ENCODE results near the gene HSP90AA1. TPM values are rescaled to one million over a fixed set of nuclear protein-coding genes. Genes with fewer than 3 reads are reported as not detected.
"Not testable (repeated sequence)": the region's sequence is repeated elsewhere in the genome, so short reads cannot be mapped to it uniquely, and the experiment has no call there.

The HSP90AA1 gene
- 100 to 1,000 TPM; 240 to 651 (median 430) TPM for total RNA-seq

DNA sequence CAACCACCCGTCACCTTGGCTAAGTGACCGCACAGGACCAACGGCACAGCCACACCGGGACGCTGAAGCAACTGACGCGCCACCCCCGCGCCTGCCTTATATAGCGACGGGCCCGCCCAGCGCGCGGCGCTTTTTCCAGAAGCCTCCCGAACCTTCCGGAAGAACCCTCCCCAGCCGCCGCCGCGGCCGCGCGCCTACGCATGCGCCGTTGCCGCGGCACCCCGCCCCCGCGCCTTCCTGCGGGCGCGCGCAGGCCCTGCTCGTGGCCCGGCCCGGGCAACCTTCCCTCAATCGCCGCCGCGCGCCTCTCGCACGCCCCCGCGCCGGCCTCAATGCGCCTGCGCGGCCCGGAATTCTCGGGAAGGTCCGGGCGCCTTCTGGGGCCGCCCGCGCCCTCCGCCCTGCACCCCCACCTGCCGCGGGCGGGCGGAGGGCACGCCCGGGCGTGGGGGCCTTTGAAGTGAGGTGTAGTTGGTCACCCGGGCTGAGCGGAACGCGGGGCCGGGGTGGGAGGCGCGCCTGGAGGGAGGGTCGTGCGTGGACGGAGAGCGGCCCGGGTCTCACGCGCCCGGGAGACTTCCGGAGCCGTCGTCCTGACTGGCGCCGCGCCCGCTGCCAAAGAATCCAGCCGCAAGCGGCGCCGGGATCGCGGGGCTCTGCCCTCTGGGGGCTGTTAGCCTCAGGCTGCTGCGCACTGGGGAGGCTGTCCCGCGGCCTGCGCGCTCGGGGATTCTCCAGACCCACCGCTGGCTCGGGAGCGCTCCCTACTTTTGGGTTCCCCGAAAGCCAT is at the start of gene HSP90AA1:
Gene HSP90AA1, minus strand, starts transcription at position 73 of the 790 bp plus-strand sequence. CDS start 666 bp downstream, outside the sequence.
- H3K9me3 ChIP-seq, result no peaks in the 10 kb centered on the region
- no peaks in the 10 kb centered on the region for H3K27me3 ChIP-seq
- peak within 1 kb of the TSS; percentile 100 for H3K27ac ChIP-seq
- peak; percentile 96 to 97 for DNase-seq (ENCODE audit: low spot score in 2 of 2)
- H3K36me3 ChIP-seq, result peaks cover 28% of the 10 kb centered on the region
- peak within 1 kb of the TSS; percentile 97 for H3K4me3 ChIP-seq
- H3K4me1 ChIP-seq, result peaks cover 51% of the 10 kb centered on the region
- TF ChIP-seq POLR2AphosphoS5 (IDR thresholded peaks at IDR 0.05) (peak; percentile 93 to 98 (median 94)), POLR2A (IDR thresholded peaks at IDR 0.05) (peak; percentile 95 to 99), EP300 (IDR thresholded peaks at IDR 0.05) (no peak)
- TF ChIP-seq, protein P1, sequence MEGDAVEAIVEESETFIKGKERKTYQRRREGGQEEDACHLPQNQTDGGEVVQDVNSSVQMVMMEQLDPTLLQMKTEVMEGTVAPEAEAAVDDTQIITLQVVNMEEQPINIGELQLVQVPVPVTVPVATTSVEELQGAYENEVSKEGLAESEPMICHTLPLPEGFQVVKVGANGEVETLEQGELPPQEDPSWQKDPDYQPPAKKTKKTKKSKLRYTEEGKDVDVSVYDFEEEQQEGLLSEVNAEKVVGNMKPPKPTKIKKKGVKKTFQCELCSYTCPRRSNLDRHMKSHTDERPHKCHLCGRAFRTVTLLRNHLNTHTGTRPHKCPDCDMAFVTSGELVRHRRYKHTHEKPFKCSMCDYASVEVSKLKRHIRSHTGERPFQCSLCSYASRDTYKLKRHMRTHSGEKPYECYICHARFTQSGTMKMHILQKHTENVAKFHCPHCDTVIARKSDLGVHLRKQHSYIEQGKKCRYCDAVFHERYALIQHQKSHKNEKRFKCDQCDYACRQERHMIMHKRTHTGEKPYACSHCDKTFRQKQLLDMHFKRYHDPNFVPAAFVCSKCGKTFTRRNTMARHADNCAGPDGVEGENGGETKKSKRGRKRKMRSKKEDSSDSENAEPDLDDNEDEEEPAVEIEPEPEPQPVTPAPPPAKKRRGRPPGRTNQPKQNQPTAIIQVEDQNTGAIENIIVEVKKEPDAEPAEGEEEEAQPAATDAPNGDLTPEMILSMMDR (IDR thresholded peaks at IDR 0.05), result no peak
- WGBS, result under 1% methylated on average over 39 of the region's 106 CpGs

DNA sequence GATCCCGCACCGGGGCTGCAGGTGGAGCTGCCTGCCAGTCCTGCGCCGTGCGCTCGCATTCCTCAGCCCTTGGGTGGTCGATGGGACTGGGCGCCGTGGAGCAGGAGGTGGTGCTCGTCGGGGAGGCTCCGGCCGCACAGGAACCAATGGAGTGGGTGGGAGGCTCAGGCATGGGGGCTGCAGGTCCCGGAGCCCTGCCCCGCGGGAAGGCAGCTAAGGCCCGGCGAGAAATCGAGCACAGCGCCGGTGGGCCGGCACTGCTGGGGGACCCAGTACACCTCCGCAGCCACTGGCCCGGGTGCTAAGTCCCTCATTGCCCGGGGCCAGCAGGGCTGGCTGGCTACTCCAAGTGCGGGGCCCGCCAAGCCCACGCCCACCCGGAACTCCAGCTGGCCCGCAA is 48.6 kb upstream of the HSP90AA1 start:
- H3K27me3 ChIP-seq; H3K36me3 ChIP-seq; H3K27ac ChIP-seq; H3K4me3 ChIP-seq; H3K9me3 ChIP-seq; DNase-seq (ENCODE audit: low spot score in 2 of 2): not testable (repeated sequence)
- 98% methylated on average over 9 of the region's 30 CpGs for WGBS
- H3K4me1 ChIP-seq, result peaks cover 12% of the 10 kb centered on the region

DNA sequence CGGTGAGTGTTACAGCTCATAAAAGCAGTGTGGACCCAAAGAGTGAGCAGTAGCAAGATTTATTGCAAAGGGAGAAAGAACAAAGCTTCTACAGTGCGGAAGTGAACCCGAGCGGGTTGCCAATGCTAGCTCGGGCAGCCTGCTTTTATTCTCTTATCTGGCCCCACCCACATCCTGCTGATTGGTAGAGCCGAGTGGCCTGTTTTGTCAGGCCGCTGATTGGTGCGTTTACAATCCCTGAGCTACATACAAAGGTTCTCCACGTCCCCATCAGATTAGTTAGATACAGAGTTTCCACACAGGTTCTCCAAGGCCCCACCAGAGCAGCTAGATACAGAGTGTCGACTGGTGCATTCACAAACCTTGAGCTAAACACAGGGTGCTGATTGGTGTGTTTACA is 47.9 kb upstream of the HSP90AA1 start:
- H3K9me3 ChIP-seq; DNase-seq (ENCODE audit: low spot score in 2 of 2); H3K4me3 ChIP-seq; H3K36me3 ChIP-seq; H3K27ac ChIP-seq; H3K27me3 ChIP-seq: not testable (repeated sequence)
- WGBS, result 94% methylated on average over 9 of the region's 10 CpGs
- H3K4me1 ChIP-seq, result peaks cover 10% of the 10 kb centered on the region

DNA sequence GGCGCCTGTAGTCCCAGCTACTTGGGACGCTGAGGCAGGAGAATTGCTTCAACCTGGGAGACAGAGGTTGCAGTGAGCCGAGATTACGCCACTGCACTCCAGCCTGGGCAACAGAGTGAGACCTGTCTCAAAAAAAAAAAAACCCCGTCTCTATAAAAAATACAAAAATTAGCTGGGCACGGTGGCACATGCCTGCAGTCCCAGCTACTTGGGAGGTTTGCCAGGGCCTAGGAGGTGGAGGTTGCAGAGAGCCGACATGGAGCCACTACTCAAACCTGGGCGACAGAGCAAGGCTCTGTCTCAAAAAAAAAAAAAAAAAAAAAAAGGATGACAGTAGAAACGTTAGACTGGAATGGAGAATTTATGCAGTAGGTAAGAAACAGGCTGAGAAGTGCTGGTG is 47.2 kb upstream of the HSP90AA1 start:
- WGBS, result 73% methylated on average over 9 of the region's 9 CpGs
- not testable (repeated sequence) for H3K9me3 ChIP-seq; H3K27ac ChIP-seq; H3K27me3 ChIP-seq; H3K4me3 ChIP-seq; H3K36me3 ChIP-seq; DNase-seq (ENCODE audit: low spot score in 2 of 2); H3K4me1 ChIP-seq

DNA sequence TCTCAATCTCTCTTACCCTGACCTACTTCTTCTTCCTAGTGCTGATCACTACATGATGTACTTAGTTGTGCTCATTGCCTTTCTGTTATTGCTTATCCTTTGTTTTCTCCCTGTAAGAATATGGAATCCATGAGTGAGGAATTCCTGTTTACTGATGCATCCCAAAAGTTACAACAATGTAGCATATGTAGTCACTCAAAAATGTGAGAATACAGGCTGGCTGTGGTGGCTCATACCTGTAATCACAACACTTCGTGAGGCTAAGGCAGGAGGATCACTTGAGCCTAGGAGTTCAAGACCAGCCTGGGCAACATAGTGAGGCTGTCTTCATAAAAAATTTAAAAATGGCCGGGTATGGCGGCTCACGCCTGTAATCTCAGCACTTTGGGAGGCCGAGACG is 44.9 kb upstream of the HSP90AA1 start:
- WGBS, result 80% methylated on average over 6 of the region's 6 CpGs
- H3K36me3 ChIP-seq, result no peaks in the 10 kb centered on the region
- H3K27me3 ChIP-seq, result no peaks in the 10 kb centered on the region
- no peak overlapping the region for H3K27ac ChIP-seq
- TF ChIP-seq EP300 (IDR thresholded peaks at IDR 0.05) (no peak), POLR2AphosphoS5 (IDR thresholded peaks at IDR 0.05) (no peak), POLR2A (IDR thresholded peaks at IDR 0.05) (no peak)
- TF ChIP-seq, protein P1 (IDR thresholded peaks at IDR 0.05), result no peak
- H3K4me3 ChIP-seq, result no peak overlapping the region
- no peak for DNase-seq (ENCODE audit: low spot score in 2 of 2)
- H3K4me1 ChIP-seq, result no peaks in the 10 kb centered on the region
- no peaks in the 10 kb centered on the region for H3K9me3 ChIP-seq

DNA sequence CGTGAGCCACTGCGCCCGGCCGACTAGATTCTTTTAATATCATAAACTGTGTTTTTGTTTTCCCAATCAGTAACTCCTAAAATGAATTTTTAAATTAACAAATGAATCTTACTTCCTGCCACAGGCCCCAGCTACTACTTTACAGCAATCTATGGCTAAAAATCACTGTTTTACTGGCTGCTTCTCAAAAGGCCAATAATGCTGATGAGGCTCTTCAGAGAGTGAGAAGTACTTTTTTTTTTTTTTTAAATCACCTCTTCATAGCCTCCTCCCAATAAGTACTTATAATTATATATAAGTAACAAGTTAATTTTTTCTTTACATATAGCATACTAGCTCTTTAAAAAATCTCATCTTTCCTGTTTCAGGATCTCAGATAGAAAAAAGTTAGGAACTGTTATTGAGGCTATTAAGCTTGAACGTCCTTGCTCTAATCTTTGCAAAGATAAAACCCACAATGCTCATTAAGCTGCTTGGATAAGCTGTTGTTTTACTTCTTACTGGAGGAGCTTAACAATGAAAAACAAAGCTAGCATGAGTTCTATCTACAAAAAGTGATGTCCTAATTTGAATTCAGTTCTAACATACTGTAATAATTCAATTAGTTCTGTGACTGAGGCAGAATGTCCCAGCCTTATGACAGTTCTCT is 40.1 kb upstream of the HSP90AA1 start:
- WGBS, result 83% methylated on average over 5 of the region's 5 CpGs
- H3K27ac ChIP-seq, result no peak overlapping the region
- TF ChIP-seq POLR2AphosphoS5 (IDR thresholded peaks at IDR 0.05), result no peak
- no peak for TF ChIP-seq POLR2A (IDR thresholded peaks at IDR 0.05)
- TF ChIP-seq, protein P1 (IDR thresholded peaks at IDR 0.05), result no peak
- no peak for TF ChIP-seq EP300 (IDR thresholded peaks at IDR 0.05)
- no peak overlapping the region for H3K4me3 ChIP-seq
- no peaks in the 10 kb centered on the region for H3K36me3 ChIP-seq
- no peaks in the 10 kb centered on the region for H3K9me3 ChIP-seq
- H3K27me3 ChIP-seq, result no peaks in the 10 kb centered on the region
- H3K4me1 ChIP-seq, result no peaks in the 10 kb centered on the region
- DNase-seq (ENCODE audit: low spot score in 2 of 2), result no peak

Data from suprapubic skin (tissue), 4 donors.